ENCODE measurements around the gene PF4V1.

Gene PF4V1

DNA sequence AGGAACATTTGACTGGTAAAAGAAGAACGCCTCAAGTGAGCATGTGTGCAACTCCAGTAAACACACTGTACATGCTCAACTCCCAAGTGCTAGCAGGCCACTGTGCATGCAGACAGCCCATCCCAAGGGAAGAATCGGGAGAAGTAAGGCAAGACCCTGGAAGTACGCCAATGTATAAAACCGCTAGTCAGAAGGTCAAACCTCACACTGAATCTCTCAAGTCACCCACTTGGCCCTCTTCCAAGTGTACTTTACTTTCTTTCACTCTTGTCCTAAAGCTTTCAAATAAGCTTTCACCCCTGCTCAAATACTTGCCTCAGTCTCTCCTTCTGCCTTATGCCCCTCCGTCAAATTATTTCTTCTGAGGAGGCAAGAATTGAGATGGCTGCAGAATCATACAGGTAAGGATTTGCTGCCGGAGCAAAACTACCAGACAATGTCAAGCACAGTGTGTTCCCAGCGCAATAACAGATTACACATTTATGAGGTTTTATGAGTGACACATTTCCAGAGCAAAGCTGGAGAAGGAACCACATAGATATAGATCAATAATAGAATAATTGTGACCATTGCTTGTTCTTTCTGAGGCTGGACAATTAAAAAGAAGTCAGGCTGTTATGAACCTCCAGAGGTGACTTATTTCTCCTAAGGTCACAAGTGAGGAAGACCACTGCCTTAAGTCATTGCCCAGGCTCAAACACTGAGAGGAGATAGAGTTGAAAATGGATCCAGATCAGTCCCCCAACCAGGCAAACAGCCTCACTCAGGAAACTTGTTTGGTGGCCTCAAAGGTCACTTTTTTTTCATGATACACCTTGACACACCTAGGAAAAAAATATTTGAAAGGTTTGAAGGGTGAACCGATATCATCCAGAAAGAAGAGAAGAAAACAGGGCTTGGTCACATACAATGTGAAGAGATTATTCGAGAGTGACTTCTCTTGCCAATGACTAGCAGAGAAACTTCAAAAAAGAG, 42.4 kb downstream of the PF4V1 start:
- TF ChIP-seq GATA2 (IDR thresholded peaks at IDR 0.05; ENCODE audit: low read depth, low read length) = no peak

DNA sequence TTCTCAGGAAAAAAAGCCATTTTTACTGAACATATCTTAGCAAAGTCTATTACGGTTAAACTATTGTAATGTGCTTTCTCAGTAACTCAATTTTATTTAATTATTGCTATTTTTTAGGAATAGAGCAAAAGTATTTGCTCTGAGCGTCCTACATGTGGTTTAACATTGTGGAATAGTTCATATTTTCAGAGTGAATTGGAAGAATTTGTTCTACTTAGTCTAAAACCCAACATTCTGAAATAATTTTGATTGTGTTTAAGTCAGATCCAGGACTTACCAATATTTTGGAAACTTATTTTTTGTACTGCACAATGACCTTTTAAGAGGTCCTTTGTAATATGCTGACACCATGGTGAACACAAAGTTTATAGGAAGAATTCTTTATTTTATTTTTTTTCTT, 43.3 kb downstream of the PF4V1 start:
- TF ChIP-seq GATA3 (IDR thresholded peaks at IDR 0.05; ENCODE audit: low read depth, low read length) = no peak

DNA sequence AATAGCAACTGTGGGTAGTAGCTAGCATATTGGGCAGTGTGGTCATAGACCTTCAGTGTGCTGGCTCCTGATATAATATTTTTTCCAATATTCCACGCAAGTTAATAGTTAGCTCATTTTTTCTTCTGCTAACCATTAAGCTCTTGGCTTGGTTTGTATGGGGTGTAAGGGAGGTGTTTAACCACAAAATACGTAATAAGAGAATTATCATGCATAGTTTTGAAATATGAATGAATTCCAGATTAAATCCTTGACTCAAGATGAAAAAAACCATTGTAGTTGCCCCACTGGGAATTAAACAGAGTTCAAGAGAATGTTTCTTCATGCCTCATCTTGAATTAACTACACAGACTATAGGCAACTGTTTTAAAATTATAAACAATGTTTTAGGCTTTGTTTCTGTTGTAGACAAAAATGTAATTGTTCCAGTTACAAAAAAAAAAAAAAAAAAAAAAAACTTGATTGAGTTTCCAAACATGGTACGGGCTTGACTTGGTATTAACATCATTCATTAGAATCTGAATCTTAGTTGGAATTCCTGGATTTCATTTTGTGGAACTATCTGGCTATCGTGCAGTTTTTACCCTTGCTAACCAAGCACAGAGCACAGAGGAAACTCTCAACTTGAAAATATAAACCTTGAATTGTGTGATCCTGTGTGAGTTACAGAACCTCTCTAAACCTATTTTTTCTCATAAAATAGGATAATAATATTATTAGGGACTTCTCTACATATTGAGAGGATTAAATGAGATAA, 44.5 kb downstream of the PF4V1 start:
- TF ChIP-seq GATA2 (IDR thresholded peaks at IDR 0.05; ENCODE audit: low read depth, low read length) = no peak
- TF ChIP-seq GATA3 (IDR thresholded peaks at IDR 0.05; ENCODE audit: low read depth, low read length) = no peak

DNA sequence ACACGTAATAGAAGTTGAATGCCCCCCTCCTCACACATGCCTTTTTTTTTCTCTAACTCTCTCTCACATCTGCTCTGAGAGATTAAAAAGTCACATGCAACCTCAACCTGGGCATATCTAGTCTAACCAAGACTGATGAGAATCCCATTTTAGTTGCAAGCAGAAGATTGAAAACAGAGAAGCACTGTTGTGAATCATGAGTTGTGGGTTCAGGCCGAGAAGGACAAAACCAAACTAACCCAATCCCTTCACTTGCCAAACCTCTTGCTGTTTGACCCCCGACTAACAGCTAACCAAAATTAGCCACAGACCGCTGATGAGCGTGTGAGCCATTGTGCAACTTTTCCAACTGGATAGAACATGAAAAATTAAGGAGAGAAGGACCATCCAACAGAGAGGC, 47.9 kb downstream of the PF4V1 start:
- TF ChIP-seq GATA3 (IDR thresholded peaks at IDR 0.05; ENCODE audit: low read depth, low read length) = no peak

DNA sequence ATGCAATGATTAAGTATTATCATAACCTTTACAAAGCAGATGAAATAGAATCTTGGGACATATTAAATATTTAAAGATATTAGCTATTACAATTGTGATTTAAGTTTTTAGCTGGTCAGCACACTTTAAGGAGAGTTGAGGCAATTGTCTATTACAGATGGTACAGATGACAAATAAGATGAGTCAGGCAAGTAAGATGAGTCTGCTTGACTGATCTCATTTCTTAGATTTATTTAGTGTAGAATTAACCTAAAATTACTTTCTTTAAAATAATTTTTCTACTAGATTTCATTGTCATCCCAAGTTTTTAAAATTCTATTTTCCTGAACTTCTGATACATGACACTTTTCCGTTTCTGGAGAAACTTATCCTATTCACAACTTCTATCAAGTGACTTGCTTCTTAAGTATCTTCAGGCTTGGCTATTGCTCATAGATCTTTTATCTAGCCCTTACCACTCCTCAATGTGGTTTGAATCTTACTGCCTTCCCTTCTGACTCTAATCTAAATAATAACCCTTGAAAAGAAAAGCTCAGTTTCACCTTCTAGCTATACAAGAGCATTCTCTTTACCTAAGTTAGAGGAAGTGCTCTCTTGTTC, 49.0 kb downstream of the PF4V1 start:
- TF ChIP-seq GATA3 (IDR thresholded peaks at IDR 0.05; ENCODE audit: low read depth, low read length) (no peak), GATA2 (IDR thresholded peaks at IDR 0.05; ENCODE audit: low read depth, low read length) (no peak)

DNA sequence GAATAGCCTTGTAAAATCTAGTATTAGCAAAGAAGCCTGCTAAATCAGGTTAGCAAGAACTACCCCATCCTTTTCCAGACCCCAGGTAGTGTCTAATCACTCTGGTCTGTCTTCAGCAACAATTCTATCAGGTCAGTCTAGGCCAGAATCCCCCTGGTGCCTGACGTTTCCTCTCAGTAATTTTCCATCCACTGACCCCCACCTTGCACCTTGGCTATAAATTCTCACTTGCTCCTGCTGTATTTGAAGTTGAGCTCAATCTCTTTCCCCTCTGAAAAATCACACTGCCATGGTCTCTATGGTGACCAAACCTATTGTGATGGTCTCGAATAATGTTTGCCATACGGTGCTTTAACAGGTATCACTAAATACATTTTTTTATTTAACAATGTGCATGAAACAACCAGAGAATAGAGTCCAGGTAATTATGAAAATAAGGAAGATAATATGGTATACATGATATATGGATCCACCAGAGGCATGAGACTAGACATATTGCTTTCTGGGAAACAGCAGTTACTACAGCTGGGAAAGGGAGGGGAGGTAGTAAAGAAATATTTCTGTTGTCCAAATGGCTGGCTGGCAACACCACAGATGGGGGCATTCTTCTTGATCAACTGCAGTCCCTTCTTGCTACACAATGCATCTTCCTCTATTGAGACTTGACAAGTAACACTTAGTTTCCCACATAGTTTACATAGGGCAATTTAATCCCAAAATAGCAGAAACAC, 49.9 kb downstream of the PF4V1 start:
- TF ChIP-seq GATA2 (IDR thresholded peaks at IDR 0.05; ENCODE audit: low read depth, low read length) (no peak), GATA3 (IDR thresholded peaks at IDR 0.05; ENCODE audit: low read depth, low read length) (no peak)
